ENCODE results near the gene KHDC4.

GRCh38 chr1:155952505-155952890, 18.3 kb upstream of the KHDC4 start:
- TF ChIP-seq EZH2 (IDR thresholded peaks at IDR 0.05; ENCODE audit: insufficient read depth, low read length) (no peak), CTCF (IDR thresholded peaks at IDR 0.05; ENCODE audit: insufficient read depth, low read depth, low read length) (no peak)
